Measurements from ENCODE around the gene WDR33. TPM values are rescaled to one million over a fixed set of nuclear protein-coding genes. Genes with fewer than 3 reads are reported as not detected.
A peak's percentile ranks its signal among the peaks of the same experiment; 100 is the strongest.
"Not testable (repeated sequence)": the region's sequence is repeated elsewhere in the genome, so short reads cannot be mapped to it uniquely, and the experiment has no call there.

The WDR33 gene
- total and polyA plus RNA-seq, 9 of the 15 experiments (the other 6 are each of a cell fraction or from before 2014, with no cell fraction given): 24.2 to 57.4 (median 38.4) TPM

DNA sequence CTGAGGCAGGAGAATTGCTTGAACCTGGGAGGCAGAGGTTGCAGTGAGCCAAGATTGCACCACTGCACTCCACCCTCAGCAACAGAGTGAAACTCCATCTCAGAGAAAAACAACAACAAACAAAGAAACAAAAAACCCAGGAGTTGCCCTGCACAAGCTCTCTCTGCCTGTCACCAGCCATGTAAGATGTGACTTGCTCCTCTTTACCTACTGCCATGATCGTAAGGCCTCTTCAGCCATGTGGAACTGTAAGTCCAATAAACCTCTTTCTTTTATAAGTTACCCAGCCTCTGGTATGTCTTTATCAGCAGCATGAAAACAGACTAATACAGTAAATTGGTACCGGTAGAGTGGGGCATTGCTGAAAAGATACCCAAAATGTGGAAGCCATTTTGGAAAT lies 15.7 kb upstream of the WDR33 start:
- H3K4me1 ChIP-seq (replicated peaks in 1 of 2; ENCODE audit: control insufficient read depth in 2 of 2, insufficient read depth in 2 of 2, low read length in 2 of 2); H3K9ac ChIP-seq (ENCODE audit: insufficient read depth in 1 of 2, low read depth in 2 of 2, low read length in 2 of 2); BruUV-seq (replicated peaks); H4K20me1 ChIP-seq (replicated peaks; ENCODE audit: control insufficient read depth, insufficient read depth, low read length); H3K9me1 ChIP-seq (ENCODE audit: control insufficient read depth, insufficient read depth, low read length); intact Hi-C loops (cut with micrococcal nuclease); H3K27me3 ChIP-seq (ENCODE audit: control insufficient read depth in 2 of 2, insufficient read depth in 2 of 2, low read length in 2 of 2); POLR2A ChIA-PET; CTCF ChIA-PET (ENCODE audit: low intra/inter-chr PET ratio); ATAC-seq; H3K79me2 ChIP-seq (ENCODE audit: control insufficient read depth, insufficient read depth, low read length); H2AFZ ChIP-seq (ENCODE audit: low read depth, low read length); in situ Hi-C loops (cut with MboI); H3K9me3 ChIP-seq (replicated peaks; ENCODE audit: control insufficient read depth, insufficient read depth, low read depth, low read length); H3K36me3 ChIP-seq (ENCODE audit: control insufficient read depth, insufficient read depth, low read length); DNase-seq (ENCODE audit: extremely low read depth in 1 of 4, low spot score in 3 of 4); H3K4me2 ChIP-seq (ENCODE audit: insufficient read depth, low read length); H3K27ac ChIP-seq (ENCODE audit: extremely low read depth, low read depth, low read length); H3K4me3 ChIP-seq; FAIRE-seq: not testable (repeated sequence)
- TF ChIP-seq CBX3 (IDR thresholded peaks at IDR 0.05; ENCODE audit: borderline replicate concordance in 1 of 2, low read length in 2 of 2) (peak in 1 of 2 experiments; percentile 45; a peak in 1 of 3 replicates), ZNF431 (CRISPR knock-in tag; IDR thresholded peaks at IDR 0.05) (peak; percentile 96)
- WGBS (ENCODE audit: insufficient coverage, low coverage, missing lambda C conversion rate): 14% methylated on average over 2 of the region's 2 CpGs

DNA sequence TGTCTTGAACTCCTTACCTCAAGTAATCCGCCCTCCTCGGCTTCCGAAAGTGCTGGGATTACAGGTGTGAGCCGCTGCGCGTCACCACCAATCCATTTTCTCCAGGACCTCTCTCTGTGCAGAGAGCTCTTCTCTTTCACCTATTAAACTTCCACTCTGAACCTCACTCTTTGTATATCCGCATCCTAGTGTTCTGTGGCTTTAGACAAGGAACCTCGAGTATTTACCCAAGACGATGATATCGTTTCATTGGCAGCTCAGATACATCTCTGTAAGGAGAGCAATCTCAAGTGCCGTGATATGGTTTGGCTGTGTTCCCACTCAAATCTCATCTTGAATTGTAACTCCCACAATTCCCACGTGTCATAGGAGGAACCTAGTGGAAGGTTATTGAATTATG lies 15.1 kb upstream of the WDR33 start:
- ATAC-seq: no peak
- Histone ChIP-seq H2AFZ (ENCODE audit: low read depth, low read length) (no peak overlapping the region), H3K4me3 (no peak overlapping the region), H3K27me3 (ENCODE audit: control insufficient read depth in 2 of 2, insufficient read depth in 2 of 2, low read length in 2 of 2) (peaks cover 0 to 7% of the 10 kb centered on the region in 2 experiments; a peak in 1 of 5 replicates), H3K9me1 (ENCODE audit: control insufficient read depth, insufficient read depth, low read length) (no peaks in the 10 kb centered on the region), H3K36me3 (ENCODE audit: control insufficient read depth, insufficient read depth, low read length) (no peaks in the 10 kb centered on the region), H3K27ac (ENCODE audit: extremely low read depth, low read depth, low read length) (no peak overlapping the region), H3K4me1 (replicated peaks in 1 of 2; ENCODE audit: control insufficient read depth in 2 of 2, insufficient read depth in 2 of 2, low read length in 2 of 2) (peaks cover 2 to 6% of the 10 kb centered on the region in 2 experiments; a peak in 2 of 5 replicates), H3K79me2 (ENCODE audit: control insufficient read depth, insufficient read depth, low read length) (no peaks in the 10 kb centered on the region), H4K20me1 (replicated peaks; ENCODE audit: control insufficient read depth, insufficient read depth, low read length) (no peaks in the 10 kb centered on the region), H3K9ac (ENCODE audit: insufficient read depth in 1 of 2, low read depth in 2 of 2, low read length in 2 of 2) (no peak overlapping the region), H3K9me3 (replicated peaks; ENCODE audit: control insufficient read depth, insufficient read depth, low read depth, low read length) (no peaks in the 10 kb centered on the region; the same call in 1 of the 2 replicates), H3K4me2 (ENCODE audit: insufficient read depth, low read length) (no peak overlapping the region)
- CTCF ChIA-PET (ENCODE audit: low intra/inter-chr PET ratio): no interaction called here
- no TSS peak for BruUV-seq (replicated peaks)
- intact Hi-C loops (cut with micrococcal nuclease) (no loop called here), in situ Hi-C loops (cut with MboI) (no loop called here)
- TF ChIP-seq, protein P1, sequence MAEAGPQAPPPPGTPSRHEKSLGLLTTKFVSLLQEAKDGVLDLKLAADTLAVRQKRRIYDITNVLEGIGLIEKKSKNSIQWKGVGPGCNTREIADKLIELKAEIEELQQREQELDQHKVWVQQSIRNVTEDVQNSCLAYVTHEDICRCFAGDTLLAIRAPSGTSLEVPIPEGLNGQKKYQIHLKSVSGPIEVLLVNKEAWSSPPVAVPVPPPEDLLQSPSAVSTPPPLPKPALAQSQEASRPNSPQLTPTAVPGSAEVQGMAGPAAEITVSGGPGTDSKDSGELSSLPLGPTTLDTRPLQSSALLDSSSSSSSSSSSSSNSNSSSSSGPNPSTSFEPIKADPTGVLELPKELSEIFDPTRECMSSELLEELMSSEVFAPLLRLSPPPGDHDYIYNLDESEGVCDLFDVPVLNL (CRISPR knock-in tag; IDR thresholded peaks at IDR 0.05; ENCODE audit: low read depth): no peak
- TF ChIP-seq FOXA3 (CRISPR knock-in tag; conservative IDR thresholded peaks at IDR 0.05 in 1 of 2, IDR thresholded peaks at IDR 0.05 in 1 of 2) (peak in 1 of 2 experiments; percentile 27; a peak in 1 of 4 replicates), ZNF75A (CRISPR knock-in tag; IDR thresholded peaks at IDR 0.05) (no peak), SMAD1 (IDR thresholded peaks at IDR 0.05; ENCODE audit: low read depth, low read length, partially characterized antibody) (no peak), ZNF224 (CRISPR knock-in tag; IDR thresholded peaks at IDR 0.05) (no peak)
- TF ChIP-seq, protein P2, sequence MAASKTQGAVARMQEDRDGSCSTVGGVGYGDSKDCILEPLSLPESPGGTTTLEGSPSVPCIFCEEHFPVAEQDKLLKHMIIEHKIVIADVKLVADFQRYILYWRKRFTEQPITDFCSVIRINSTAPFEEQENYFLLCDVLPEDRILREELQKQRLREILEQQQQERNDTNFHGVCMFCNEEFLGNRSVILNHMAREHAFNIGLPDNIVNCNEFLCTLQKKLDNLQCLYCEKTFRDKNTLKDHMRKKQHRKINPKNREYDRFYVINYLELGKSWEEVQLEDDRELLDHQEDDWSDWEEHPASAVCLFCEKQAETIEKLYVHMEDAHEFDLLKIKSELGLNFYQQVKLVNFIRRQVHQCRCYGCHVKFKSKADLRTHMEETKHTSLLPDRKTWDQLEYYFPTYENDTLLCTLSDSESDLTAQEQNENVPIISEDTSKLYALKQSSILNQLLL (CRISPR knock-in tag; IDR thresholded peaks at IDR 0.05; ENCODE audit: borderline replicate concordance): no peak
- WGBS (ENCODE audit: insufficient coverage, low coverage, missing lambda C conversion rate): 34% methylated on average over 12 of the region's 12 CpGs
- POLR2A ChIA-PET: interaction anchor here (1.4 kb wide), 1 partner anchor 15 kb away, joined by 4 read pairs; the partner anchor contains the start of gene WDR33
- FAIRE-seq: no peak
- DNase-seq (ENCODE audit: extremely low read depth in 1 of 4, low spot score in 3 of 4): no peak
